Measurements from ENCODE around the gene MTA2. TPM values are rescaled to one million over a fixed set of nuclear protein-coding genes. Genes with fewer than 3 reads are reported as not detected.

The MTA2 gene
- total RNA-seq, 1 experiment from 2014 or later = 135 TPM

- CTCF ChIA-PET = no interaction called here
These were observed 6.5 kb downstream of the MTA2 start for GRCh38 chr11:62595124-62595523.

GRCh38 chr11:62593434-62594044 lies 8.1 kb downstream of the MTA2 start:
- BruUV-seq (replicated peaks) = no TSS peak
- DNase-seq = peak; percentile 84 to 85
- Mint-ChIP-seq H3K4me1 (ENCODE audit: low read depth, unreplicated experiment) (peaks cover 8% of the 10 kb centered on the region), H3K36me3 (ENCODE audit: insufficient read depth, unreplicated experiment) (peaks cover 87% of the 10 kb centered on the region), H3K27me3 (ENCODE audit: insufficient read depth, unreplicated experiment) (no peaks in the 10 kb centered on the region), H3K9me3 (ENCODE audit: unreplicated experiment) (no peaks in the 10 kb centered on the region), H3K27ac (ENCODE audit: unreplicated experiment) (peak overlapping the region; percentile 36), H3K4me3 (ENCODE audit: unreplicated experiment) (peak overlapping the region; percentile 53)
- intact Hi-C loops (cut with micrococcal nuclease; ENCODE audit: unreplicated experiment) = no loop called here
- H3K27me3 ChIP-seq (replicated peaks; ENCODE audit: control insufficient read depth, insufficient read depth, low read length) = no peaks in the 10 kb centered on the region
- peaks cover 6% of the 10 kb centered on the region; the same call in 1 of the 2 replicates for H3K36me3 ChIP-seq (ENCODE audit: control insufficient read depth, insufficient read depth, low read length)
- peaks cover 21% of the 10 kb centered on the region; the same call in 1 of the 2 replicates for H3K4me1 ChIP-seq
- ChIA-PET CTCF (interaction anchor here (0.6 to 2.4 kb wide), 4 partner anchors 8 to 48 kb away, joined by 3 to 19 read pairs (median 4); partner anchors contain the start of genes B3GAT3 and MTA2), POLR2A (interaction anchor here (0.8 to 3.1 kb wide), 4 partner anchors 8 to 71 kb away, joined by 3 to 116 read pairs (median 68); partner anchors contain the start of genes B3GAT3, C11orf98, CSKMT and EEF1G)
- TF ChIP-seq, protein P1, sequence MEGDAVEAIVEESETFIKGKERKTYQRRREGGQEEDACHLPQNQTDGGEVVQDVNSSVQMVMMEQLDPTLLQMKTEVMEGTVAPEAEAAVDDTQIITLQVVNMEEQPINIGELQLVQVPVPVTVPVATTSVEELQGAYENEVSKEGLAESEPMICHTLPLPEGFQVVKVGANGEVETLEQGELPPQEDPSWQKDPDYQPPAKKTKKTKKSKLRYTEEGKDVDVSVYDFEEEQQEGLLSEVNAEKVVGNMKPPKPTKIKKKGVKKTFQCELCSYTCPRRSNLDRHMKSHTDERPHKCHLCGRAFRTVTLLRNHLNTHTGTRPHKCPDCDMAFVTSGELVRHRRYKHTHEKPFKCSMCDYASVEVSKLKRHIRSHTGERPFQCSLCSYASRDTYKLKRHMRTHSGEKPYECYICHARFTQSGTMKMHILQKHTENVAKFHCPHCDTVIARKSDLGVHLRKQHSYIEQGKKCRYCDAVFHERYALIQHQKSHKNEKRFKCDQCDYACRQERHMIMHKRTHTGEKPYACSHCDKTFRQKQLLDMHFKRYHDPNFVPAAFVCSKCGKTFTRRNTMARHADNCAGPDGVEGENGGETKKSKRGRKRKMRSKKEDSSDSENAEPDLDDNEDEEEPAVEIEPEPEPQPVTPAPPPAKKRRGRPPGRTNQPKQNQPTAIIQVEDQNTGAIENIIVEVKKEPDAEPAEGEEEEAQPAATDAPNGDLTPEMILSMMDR (IDR thresholded peaks at IDR 0.05; ENCODE audit: insufficient read depth in 1 of 2, low read depth in 1 of 2, low read length in 1 of 2, severe bottlenecking in 1 of 2, unreplicated experiment in 1 of 2) = peak; percentile 65 to 69
- H3K9me3 ChIP-seq = no peaks in the 10 kb centered on the region
- H3K4me3 ChIP-seq (ENCODE audit: low read depth, low read length) = no peak overlapping the region

More at GRCh38 chr11:62595124-62595523, 6.5 kb downstream of the MTA2 start:
- BruUV-seq (replicated peaks) = no TSS peak
- Mint-ChIP-seq H3K4me1 (ENCODE audit: low read depth, unreplicated experiment) (peaks cover 20% of the 10 kb centered on the region), H3K9me3 (ENCODE audit: unreplicated experiment) (no peaks in the 10 kb centered on the region), H3K27me3 (ENCODE audit: insufficient read depth, unreplicated experiment) (no peaks in the 10 kb centered on the region), H3K36me3 (ENCODE audit: insufficient read depth, unreplicated experiment) (peaks cover 96% of the 10 kb centered on the region), H3K4me3 (ENCODE audit: unreplicated experiment) (no peak overlapping the region), H3K27ac (ENCODE audit: unreplicated experiment) (no peak overlapping the region)
- Histone ChIP-seq H3K36me3 (ENCODE audit: control insufficient read depth, insufficient read depth, low read length) (peaks cover 6% of the 10 kb centered on the region; the same call in 1 of the 2 replicates), H3K9me3 (no peaks in the 10 kb centered on the region), H3K27me3 (replicated peaks; ENCODE audit: control insufficient read depth, insufficient read depth, low read length) (no peaks in the 10 kb centered on the region), H3K4me3 (ENCODE audit: low read depth, low read length) (no peak overlapping the region), H3K4me1 (peaks cover 27% of the 10 kb centered on the region)
- TF ChIP-seq, protein P1 (IDR thresholded peaks at IDR 0.05; ENCODE audit: insufficient read depth in 1 of 2, low read depth in 1 of 2, low read length in 1 of 2, severe bottlenecking in 1 of 2, unreplicated experiment in 1 of 2) = no peak
- DNase-seq = no peak
- POLR2A ChIA-PET = interaction anchor here (0.9 kb wide), 1 partner anchor 21 kb away, joined by 4 read pairs; the partner anchor contains the start of gene EEF1G
- intact Hi-C loops (cut with micrococcal nuclease; ENCODE audit: unreplicated experiment) = no loop called here

- ChIA-PET CTCF (interaction anchor here (0.6 to 2.4 kb wide), 2 partner anchors 29 to 48 kb away, joined by 6 to 19 read pairs; partner anchors contain the start of gene B3GAT3), POLR2A (interaction anchor here (0.6 to 3.1 kb wide), 7 partner anchors 8 to 248 kb away, joined by 3 to 116 read pairs (median 39); partner anchors contain the start of genes B3GAT3, C11orf98, CSKMT and EEF1G)
- H3K4me3 Mint-ChIP-seq (ENCODE audit: unreplicated experiment) = peak overlapping the region; percentile 53
- Histone ChIP-seq H3K9me3 (no peaks in the 10 kb centered on the region), H3K4me3 (ENCODE audit: low read depth, low read length) (no peak overlapping the region), H3K36me3 (ENCODE audit: control insufficient read depth, insufficient read depth, low read length) (peaks cover 7% of the 10 kb centered on the region; the same call in 1 of the 2 replicates), H3K4me1 (peaks cover 27% of the 10 kb centered on the region), H3K27me3 (replicated peaks; ENCODE audit: control insufficient read depth, insufficient read depth, low read length) (no peaks in the 10 kb centered on the region)
- intact Hi-C loops (cut with micrococcal nuclease; ENCODE audit: unreplicated experiment) = no loop called here
- H3K27me3 Mint-ChIP-seq (ENCODE audit: insufficient read depth, unreplicated experiment) = no peaks in the 10 kb centered on the region
- H3K9me3 Mint-ChIP-seq (ENCODE audit: unreplicated experiment) = no peaks in the 10 kb centered on the region
- peaks cover 87% of the 10 kb centered on the region for H3K36me3 Mint-ChIP-seq (ENCODE audit: insufficient read depth, unreplicated experiment)
- BruUV-seq (replicated peaks) = no TSS peak
- no peak for DNase-seq
- TF ChIP-seq, protein P1 (IDR thresholded peaks at IDR 0.05; ENCODE audit: insufficient read depth in 1 of 2, low read depth in 1 of 2, low read length in 1 of 2, severe bottlenecking in 1 of 2, unreplicated experiment in 1 of 2) = no peak
- peak overlapping the region; percentile 36 for H3K27ac Mint-ChIP-seq (ENCODE audit: unreplicated experiment)
- H3K4me1 Mint-ChIP-seq (ENCODE audit: low read depth, unreplicated experiment) = peaks cover 11% of the 10 kb centered on the region
These were observed 8.7 kb downstream of the MTA2 start for GRCh38 chr11:62592989-62593421.

Data from Caco-2 (cell line).